HepG2 (cell line): ENCODE measurements around the gene SLC13A5. TPM values are rescaled to one million over a fixed set of nuclear protein-coding genes. Genes with fewer than 3 reads are reported as not detected.

Experiments
- ARNT2 ChIP-seq: sonication (generic); formaldehyde crosslinking; IDR thresholded peaks from 2 replicates; pipeline ENCODE4 v1.8.0; 2022; ENCODE audit warnings: mild to moderate bottlenecking, low read depth, missing genetic modification reagents, moderate library complexity
- BCLAF1 ChIP-seq: fragments of 450-650 bp; IDR thresholded peaks from 2 replicates; pipeline ENCODE4 v1.6.1; 2017; ENCODE audit warnings: mild to moderate bottlenecking
- DZIP1 ChIP-seq: sonication (generic); formaldehyde crosslinking; IDR thresholded peaks from 2 replicates; pipeline ENCODE4 v1.5.0; 2020; ENCODE audit warnings: mild to moderate bottlenecking, missing genetic modification reagents
- ELK4 ChIP-seq: sonication (generic); formaldehyde crosslinking; IDR thresholded peaks from 2 replicates; pipeline ENCODE4 v1.9.0; 2021; ENCODE audit warnings: missing genetic modification reagents, borderline replicate concordance
- MTA3 ChIP-seq: sonication (generic); formaldehyde crosslinking; IDR thresholded peaks from 2 replicates; pipeline ENCODE4 v1.4.0; 2020; ENCODE audit warnings: missing genetic modification reagents
- NPAS2 ChIP-seq: sonication (generic); formaldehyde crosslinking; IDR thresholded peaks from 2 replicates; pipeline ENCODE4 v1.8.0; 2022; ENCODE audit warnings: mild to moderate bottlenecking, missing genetic modification reagents, borderline replicate concordance
- RORA ChIP-seq: sonication (generic); formaldehyde crosslinking; IDR thresholded peaks from 2 replicates; pipeline ENCODE4 v1.5.0; 2020; ENCODE audit warnings: mild to moderate bottlenecking, missing genetic modification reagents, moderate library complexity
- TRIM22 ChIP-seq: fragments of 450-650 bp; IDR thresholded peaks from 2 replicates; pipeline ENCODE4 v1.6.1; 2017
- TRIM24 ChIP-seq: sonication (generic); formaldehyde crosslinking; IDR thresholded peaks from 2 replicates; pipeline ENCODE4 v1.8.0; 2022; ENCODE audit warnings: mild to moderate bottlenecking, missing genetic modification reagents
- ZBTB7A ChIP-seq: sonication (generic); formaldehyde crosslinking; IDR thresholded peaks from 2 replicates; pipeline ENCODE4 v1.8.0; 2022; ENCODE audit warnings: mild to moderate bottlenecking, missing genetic modification reagents
- ZFP36L2 ChIP-seq: sonication (generic); formaldehyde crosslinking; IDR thresholded peaks from 2 replicates; pipeline ENCODE4 v1.4.0; 2020; ENCODE audit warnings: missing genetic modification reagents
- ZGPAT ChIP-seq: IDR thresholded peaks from 2 replicates; pipeline ENCODE4 v1.6.1; 2016; ENCODE audit warnings: mild to moderate bottlenecking
- ZNF235 ChIP-seq: sonication (generic); formaldehyde crosslinking; IDR thresholded peaks from 2 replicates; pipeline ENCODE4 v1.8.1; 2023; ENCODE audit warnings: mild to moderate bottlenecking, missing genetic modification reagents, borderline replicate concordance
- ZNF280B ChIP-seq: sonication (generic); formaldehyde crosslinking; IDR thresholded peaks from 2 replicates; pipeline ENCODE4 v1.5.0; 2020; ENCODE audit warnings: missing genetic modification reagents, mild to moderate bottlenecking, borderline replicate concordance
- ZNF644 ChIP-seq: IDR thresholded peaks from 2 replicates; pipeline ENCODE4 v1.6.1; 2016; ENCODE audit warnings: low read depth
- ZNF710 ChIP-seq: sonication (generic); formaldehyde crosslinking; IDR thresholded peaks from 2 replicates; pipeline ENCODE4 v1.5.0; 2020; ENCODE audit warnings: mild to moderate bottlenecking, missing genetic modification reagents, borderline replicate concordance
- ZSCAN25 ChIP-seq: sonication (generic); formaldehyde crosslinking; IDR thresholded peaks from 2 replicates; pipeline ENCODE4 v1.8.0; 2022; ENCODE audit warnings: mild to moderate bottlenecking, missing genetic modification reagents
- polyA plus RNA-seq, 8 experiments: library from polyadenylated mRNA; depleted of rRNA in 3 of 8; stranded (reverse) in 7 of 8; unstranded in 1 of 8; fragments of >200 nt; fragmentation: Illumina TruSeq in 4 of 8; extraction: Trizol in 4 of 8; gene quantifications; 2 replicates each; pipeline versions ENCODE4 v1.2.1 to v1.2.3, GENCODE V29; 2011 to 2016; ENCODE audit warnings: low read depth in 4 of 8, missing spikeins in 1 of 8, mixed read lengths in 1 of 8; ENCODE audit not compliant: insufficient read depth in 1 of 8
- total RNA-seq, 5 experiments: library from RNA; depleted of rRNA; stranded (reverse); fragments of >200 nt; fragmentation: Illumina TruSeq; extraction: Trizol; gene quantifications; 2 replicates each; pipeline ENCODE4 v1.2.3, GENCODE V29; 2016; ENCODE audit warnings: low read depth in 1 of 5

SLC13A5 gene
- total and polyA plus RNA-seq, 2 of the 13 experiments (the other 11 are each of a cell fraction or from before 2014, with no cell fraction given): 42.8 to 310 TPM

- TF ChIP-seq ELK4 (CRISPR knock-in tag) (no peak), NPAS2 (CRISPR knock-in tag) (no peak), ARNT2 (CRISPR knock-in tag) (no peak), TRIM24 (no peak), ZBTB7A (CRISPR knock-in tag) (no peak), ZSCAN25 (CRISPR knock-in tag) (no peak), ZNF280B (CRISPR knock-in tag) (0 out of 2 replicates have a peak, but pooled peaks have one; percentile 4), DZIP1 (CRISPR knock-in tag) (no peak), BCLAF1 (no peak), ZFP36L2 (no peak), ZNF235 (CRISPR knock-in tag) (peak; percentile 72; the same call in 1 of the 2 replicates), MTA3 (no peak), ZNF644 (CRISPR knock-in tag) (no peak), ZNF710 (CRISPR knock-in tag) (no peak), ZGPAT (no peak), RORA (CRISPR knock-in tag) (no peak), TRIM22 (no peak)
Observed at GRCh38 chr17:6676802-6677157, 36.4 kb downstream of the SLC13A5 start (continued).
